HFF-Myc (cell line): ENCODE results near the gene SETD2.

ENCODE experiments used
- DNase-seq: peaks from one replicate; pipeline ENCODE4 v3.0.0-alpha.2; 2011; ENCODE audit warnings: low read depth; ENCODE audit errors: extremely low read depth
- H3K4me3 ChIP-seq: replicated peaks from 2 replicates; pipeline ENCODE4 v1.5.1; 2011; ENCODE audit warnings: low read depth, mild to moderate bottlenecking, control low read depth, low read length
- CTCF ChIP-seq: IDR thresholded peaks from 2 replicates; pipeline ENCODE4 v1.5.1; 2012; ENCODE audit warnings: mild to moderate bottlenecking, low read depth, low read length, control low read depth; ENCODE audit errors: missing control alignments

SETD2 gene

GRCh38 chr3:46976326-46977190 lies 187.4 kb downstream of the SETD2 start, which contains the start of gene CCDC12:
Gene CCDC12 (minus strand): TSS chr3:46976745. CDS start chr3:46976732, 13 bp downstream.
- peak; percentile 99 for DNase-seq
- H3K4me3 ChIP-seq: peak within 1 kb of the TSS; percentile 95
- no peak for TF ChIP-seq CTCF

DNA sequence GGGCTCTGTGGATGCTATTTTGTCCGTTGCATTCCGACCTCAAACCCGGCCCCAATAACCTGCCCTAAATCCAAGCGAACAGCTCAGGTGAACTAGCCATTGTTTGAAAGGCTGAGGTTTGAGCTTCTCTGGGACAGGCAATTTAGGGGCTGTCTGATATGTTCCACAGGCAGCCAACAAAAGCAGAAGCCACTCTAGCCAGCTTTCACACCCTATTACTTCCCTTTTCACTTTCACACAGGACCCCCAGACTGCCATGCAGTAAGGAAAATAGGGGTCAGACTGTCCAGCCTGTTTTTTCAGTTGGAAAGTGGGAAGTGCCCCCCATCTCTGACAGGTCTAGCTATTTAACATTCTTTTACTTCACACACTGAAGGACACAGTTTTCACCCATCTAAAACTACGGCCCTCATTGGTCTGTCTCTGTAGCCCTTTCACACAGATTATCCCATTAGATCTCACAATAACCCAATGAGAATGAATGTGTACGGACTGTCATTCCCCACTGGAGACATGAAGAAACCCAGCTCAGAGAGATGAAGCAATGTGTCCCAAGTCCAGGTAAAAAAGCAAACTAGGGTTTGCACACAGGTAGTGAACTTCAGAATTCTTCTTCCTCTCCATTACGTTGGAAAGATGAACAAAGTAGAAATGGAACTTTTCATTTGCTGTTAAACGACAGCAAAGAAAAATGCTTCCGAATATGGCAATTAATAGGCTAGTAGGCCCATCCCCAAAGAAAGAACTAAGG lies 189.3 kb downstream of the SETD2 start:
- TF ChIP-seq CTCF: no peak
- H3K4me3 ChIP-seq: peak overlapping the region; percentile 95
- no peak for DNase-seq

GRCh38 chr3:46972396-46972795 lies 191.5 kb downstream of the SETD2 start:
- no peak for DNase-seq
- H3K4me3 ChIP-seq: no peak overlapping the region
- TF ChIP-seq CTCF: no peak

- no peak for DNase-seq
- H3K4me3 ChIP-seq: no peak overlapping the region
- no peak for TF ChIP-seq CTCF
These were observed 192.2 kb downstream of the SETD2 start for GRCh38 chr3:46971742-46972141.

DNA sequence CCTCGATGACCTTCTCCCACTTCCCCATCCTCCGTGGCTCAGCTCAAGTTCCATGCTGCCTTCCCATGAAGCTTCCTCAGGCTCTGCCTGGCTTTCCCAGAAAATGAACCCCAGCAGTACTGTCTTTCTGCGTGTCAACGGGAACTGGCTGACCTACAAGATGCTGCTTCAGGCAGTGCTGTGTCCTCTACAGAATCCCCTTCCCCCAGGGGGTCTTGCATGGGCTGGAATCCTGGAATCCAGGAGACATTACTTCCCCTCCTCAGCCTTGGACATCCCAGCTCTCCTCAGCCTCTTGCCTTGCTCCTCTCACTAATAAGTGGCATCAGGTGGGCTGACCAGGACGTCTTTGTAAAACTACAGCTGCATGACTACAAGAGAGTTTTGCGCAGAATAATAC lies 192.8 kb downstream of the SETD2 start:
- H3K4me3 ChIP-seq: no peak overlapping the region
- TF ChIP-seq CTCF: no peak
- DNase-seq: no peak

DNA sequence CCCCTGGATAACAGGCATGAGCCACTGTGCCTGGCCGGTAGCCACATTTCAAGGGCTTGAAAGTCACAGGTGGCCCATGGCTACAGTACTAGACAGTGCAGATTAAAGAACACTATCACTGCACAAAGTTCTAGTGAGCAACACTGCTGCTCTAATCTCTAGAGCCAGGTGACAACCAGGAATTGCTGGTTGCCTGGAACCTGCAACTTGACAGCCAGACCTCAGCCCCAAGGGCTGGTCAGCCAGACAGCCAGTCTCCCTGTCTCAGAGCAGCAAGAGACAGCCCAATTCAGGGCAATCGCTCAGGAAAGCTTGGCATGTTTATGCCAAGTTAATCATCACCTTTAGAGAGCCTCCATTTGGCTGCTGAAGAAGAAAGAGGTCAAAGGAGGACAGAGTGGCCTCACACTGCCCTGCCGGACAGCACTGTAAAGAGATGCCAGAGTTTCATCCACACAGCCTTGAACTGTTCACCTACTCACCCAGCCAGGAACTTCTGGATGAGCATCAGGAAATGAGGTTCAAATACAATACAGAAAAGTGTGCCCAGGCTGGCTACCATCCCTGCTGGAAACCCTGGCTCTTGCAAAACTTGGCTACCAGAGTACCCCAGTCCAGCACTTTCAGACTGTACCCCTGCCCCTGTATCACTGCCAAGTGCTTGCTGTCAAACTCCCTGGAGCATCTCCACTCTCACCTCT lies 193.4 kb downstream of the SETD2 start:
- TF ChIP-seq CTCF: no peak
- no peak for DNase-seq
- no peak overlapping the region for H3K4me3 ChIP-seq
